Stimulated activated CD4-positive, alpha-beta T cell treated with anti-CD3 and anti-CD28 coated beads, Interleukin-2, amount 100 ng/mL, for 24 hours (primary cell): Measurements from ENCODE around the gene LMBR1.
"Not testable (repeated sequence)": the region's sequence is repeated elsewhere in the genome, so short reads cannot be mapped to it uniquely, and the experiment has no call there.

Source experiments
- DNase-seq, 2 donors: peaks; one replicate each; pipeline ENCODE4 v3.0.0-alpha.2; 2020

LMBR1 gene

DNA sequence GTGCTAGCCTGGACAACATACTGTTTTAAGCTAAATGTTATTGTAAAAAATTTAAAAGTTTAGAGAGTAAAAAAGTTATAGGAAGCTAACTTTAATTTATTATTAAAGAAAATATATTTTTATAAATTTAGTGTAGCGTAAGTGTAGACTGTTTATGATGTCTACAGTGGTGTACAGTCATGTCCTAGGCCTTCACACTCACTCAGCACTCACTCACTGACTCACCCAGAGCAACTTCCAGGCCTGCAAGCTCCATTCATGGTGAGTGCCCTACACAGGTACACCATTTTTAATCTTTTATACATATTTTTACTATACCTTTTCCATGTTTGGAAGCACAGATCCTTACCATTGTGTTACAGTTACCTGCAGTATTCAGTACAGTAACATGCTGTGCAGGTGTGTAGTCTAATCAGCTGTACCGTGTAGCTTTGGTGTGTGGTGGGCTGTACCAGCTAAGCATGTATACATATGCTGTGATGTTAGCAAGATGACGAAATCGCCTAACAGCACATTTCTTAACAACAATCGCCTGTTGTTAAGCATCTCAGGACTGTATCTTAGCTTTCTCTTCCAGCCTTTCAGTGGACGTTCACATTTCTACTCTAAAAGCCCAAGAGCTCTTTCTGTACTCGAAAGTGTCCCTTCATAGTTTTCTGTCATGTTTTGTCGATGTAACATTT is 240.0 kb downstream of the LMBR1 start:
- no peak for DNase-seq

DNA sequence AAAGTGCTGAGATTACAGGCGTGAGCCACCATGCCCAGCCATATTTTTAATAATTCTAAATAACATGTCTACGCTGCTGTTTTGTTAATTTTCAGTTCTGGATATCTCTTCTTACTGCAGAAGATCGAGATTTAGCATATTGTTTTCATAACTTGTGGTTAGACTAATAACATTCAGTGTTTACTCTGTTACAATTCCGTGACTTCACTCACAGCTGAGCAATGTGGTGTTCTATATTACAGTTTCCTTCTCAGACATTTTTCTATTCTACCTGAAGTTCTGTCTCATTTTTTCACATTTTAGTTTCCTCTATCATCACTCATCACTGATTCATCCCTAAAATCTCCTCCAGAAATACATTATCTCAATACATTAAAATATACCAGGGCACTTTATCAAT is 241.5 kb downstream of the LMBR1 start:
- DNase-seq: no peak

DNA sequence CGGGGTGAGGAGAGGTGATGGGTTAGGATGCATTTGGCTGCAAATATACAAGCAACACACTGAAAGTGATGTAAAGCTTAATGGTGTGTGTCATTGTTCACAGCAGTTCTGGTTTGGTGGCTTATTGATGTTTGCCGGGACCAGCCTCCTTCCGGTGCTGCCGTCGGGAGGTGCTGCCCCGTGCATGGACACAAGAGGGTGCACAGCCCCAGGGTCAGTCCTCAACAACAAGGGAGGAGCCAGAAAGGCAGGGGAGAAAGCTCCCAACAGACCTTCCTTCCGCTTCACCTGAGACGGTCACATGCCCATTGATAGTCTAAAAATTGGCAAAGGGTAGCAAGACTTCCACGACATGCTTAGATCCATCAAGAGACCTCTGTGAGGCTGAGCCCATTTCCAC is 242.9 kb downstream of the LMBR1 start:
- DNase-seq: no peak

DNA sequence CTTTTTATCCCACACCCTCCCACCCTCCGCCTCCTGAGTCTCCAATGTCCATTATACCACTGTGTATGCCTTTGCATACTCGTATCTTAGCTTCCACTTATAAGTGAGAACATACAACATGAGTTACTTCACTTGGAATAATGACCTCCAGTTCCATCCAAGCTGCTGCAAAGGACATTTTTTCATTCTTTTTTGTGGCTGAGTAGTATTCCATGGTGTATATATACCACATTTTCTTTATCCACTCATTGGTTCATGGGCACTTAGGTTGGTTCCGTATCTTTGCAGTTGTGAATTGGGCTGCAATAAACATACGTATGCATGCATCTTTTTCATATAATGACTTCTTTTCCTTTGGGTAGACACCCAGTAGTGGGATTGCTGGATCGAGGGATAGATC is 245.7 kb downstream of the LMBR1 start:
- DNase-seq: not testable (repeated sequence)

DNA sequence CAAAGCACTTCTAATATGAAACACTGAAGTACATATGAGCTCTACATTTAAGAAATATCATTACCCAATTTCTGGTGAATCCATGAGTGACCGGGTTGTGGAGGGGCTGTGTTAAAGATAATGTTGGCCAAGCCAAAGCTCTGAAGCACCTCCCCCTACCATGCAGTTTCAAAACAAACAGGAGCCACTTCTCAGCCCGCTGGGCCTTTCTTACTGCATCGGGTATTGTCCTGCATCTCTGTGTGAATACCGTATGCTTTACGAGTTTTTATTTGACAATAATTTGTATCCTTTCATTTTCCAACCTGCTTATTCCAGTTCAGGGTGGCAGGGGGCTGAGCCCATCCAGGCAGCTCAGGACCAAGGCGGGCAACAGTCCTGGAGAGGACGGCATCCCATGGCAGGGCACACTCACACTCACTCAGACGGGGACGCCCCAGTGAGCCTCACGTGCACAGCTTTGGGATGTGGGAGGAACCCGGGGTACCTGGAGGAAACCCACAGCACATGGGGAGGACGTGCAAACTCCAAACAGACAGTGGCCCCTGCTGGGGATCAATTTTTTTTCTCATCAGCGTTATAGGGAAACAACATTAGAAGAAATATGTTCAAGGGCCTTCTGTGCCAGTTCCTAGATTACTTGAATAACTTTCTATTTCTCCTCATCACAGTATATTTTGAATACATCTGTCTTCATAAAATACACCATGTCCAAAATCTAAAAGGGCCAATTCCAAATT is 250.5 kb downstream of the LMBR1 start:
- DNase-seq: no peak

DNA sequence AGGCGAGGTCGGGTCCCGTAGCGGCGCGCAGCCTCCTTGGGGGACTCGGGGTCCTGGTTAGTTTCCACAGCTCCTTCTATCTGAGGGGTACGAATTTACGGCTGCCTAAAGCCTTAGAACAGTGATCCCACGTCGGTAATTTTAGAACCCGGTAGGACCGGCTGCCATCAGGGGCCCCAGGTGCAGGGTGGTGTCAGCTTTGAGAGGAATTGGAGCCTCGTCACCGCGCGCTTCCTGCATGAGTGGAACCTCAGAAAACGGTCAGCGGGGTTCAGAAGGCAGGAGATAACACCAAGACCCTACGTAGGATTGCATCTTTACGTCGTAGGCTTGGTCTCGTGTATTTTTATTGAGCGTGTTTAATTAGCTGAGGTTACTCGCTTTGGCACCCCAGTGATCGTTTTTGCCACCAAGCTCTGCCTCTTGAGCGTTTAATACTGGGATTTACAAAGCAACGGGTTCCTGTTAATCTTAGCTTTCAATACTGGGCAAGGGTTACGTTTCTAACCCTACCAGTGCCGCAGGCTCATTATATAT is 252.0 kb downstream of the LMBR1 start:
- peak; percentile 49 to 68 for DNase-seq

DNA sequence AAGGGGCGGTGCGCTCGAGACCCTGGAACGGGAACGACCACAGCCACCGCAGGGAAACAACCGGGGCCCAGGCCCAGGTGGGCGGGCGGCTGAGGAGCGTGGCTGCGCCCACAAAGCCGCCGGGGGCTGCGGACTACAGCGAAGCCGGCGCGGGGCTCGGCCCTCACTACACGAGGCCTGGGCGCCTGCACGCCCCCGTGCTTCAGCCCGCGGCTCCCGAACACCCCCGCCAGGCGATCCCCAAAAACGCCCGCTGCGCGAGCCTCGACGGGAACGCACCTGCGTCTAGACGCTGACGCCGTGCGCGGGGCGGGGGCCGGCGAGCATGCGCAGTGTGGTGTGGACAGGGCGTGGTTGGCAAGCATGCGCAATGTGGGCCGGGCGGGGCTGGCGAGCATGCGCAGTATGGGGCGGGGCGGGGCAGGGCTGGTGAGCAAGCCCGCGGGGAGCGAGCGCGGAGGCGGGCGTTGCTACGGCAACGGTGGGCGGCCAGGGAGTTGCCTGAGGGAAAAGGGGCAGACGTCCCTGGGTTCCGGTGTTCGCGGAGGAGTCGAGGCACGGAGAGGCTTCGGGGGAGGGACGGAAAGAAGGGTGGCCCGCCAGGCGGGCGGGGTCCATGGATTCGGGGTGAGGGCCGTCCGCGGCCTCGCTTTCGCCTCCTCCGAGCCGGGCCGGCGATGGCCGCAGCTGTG is 252.6 kb downstream of the LMBR1 start, which contains the start of gene RNF32:
RNF32 (plus strand) TSS at position 518 of the 692 bp plus-strand sequence. CDS start 3,104 bp downstream, outside the sequence.
- DNase-seq: peak; percentile 97 to 100

DNA sequence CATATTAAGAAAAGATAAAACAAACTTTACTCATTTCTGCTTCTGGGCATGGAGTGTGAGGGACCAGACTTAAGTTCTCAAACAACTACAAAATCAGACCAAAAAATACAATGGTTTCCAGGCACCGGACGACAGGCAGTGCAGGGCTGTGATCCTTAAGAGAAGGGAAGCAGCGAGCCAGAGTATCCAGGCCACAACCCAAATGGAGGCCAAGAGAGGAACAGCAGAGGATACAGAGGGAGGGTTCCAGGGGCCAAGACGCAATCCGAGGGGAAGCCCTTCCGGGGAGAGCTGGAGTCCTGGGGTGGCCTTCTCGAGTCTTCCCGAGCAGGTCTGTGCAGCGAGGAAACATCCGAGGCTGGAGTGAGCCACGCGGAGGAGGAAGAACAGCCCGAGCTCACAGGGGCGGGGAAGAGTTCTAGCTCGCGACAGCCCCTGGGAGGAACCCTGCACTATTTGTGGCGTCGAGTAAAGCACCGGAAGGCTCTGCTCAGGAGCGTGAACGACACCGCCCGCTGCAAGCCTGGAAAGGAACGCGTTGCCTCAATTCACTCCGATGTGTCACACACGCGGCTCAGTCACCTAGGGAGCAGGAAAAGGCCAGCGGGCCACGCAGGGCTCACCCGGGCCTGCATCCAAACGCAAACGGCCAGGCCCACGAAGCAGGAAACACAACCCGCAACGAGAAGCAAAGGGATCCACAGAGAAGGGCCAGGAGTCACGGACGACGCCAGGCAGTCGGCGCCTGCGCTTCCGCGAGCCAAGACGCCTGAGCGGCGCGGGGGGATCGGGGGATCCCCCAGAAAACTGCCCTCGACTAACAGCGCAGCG is 253.3 kb downstream of the LMBR1 start:
- DNase-seq: no peak

DNA sequence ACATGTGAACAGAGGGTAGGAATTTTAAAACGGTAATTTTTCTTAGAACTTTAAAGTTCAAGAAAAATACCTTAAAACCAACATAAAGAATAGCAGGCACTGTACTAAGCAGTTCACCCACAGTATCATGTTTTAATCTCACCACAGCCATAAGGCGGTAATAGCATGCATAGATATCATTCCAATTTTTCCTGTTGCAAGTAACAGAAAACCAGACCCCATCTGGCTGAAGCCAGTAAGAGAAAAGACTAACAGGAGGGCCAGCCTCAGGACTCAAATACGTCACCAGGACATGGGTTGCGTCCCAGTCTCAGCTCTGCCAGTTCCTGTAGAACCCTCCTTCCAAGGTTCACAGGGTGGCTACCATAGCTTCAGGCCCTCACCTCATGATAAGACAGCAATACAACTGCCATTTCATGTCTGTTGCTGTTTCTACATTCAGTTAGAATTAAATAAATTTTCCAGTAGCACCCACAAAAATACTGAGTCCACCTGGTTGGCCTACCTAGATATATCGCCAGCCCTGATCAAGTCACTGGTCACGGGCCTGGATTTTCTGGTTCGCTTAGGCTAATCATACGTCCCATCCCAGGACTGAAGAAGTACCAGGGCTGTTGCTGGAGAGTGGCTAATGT is 254.4 kb downstream of the LMBR1 start:
- no peak for DNase-seq

DNA sequence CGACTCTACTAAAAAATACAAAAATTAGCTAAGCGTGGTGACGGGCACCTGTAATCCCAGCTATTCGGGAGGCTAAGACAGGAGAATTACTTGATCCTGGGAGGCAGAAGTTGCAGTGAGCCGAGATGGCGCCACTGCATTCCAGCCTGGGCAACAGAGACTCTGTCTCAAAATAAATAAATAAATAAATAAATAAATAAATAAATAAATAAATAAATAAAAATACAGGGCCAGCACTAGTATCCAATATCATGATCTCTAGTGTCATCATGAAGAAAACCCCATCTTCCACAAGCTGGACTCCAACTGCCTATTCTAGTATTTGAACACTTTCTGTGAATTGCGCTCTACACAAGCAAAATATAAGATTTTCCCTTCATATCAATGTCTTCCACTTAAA is 255.9 kb downstream of the LMBR1 start:
- not testable (repeated sequence) for DNase-seq

DNA sequence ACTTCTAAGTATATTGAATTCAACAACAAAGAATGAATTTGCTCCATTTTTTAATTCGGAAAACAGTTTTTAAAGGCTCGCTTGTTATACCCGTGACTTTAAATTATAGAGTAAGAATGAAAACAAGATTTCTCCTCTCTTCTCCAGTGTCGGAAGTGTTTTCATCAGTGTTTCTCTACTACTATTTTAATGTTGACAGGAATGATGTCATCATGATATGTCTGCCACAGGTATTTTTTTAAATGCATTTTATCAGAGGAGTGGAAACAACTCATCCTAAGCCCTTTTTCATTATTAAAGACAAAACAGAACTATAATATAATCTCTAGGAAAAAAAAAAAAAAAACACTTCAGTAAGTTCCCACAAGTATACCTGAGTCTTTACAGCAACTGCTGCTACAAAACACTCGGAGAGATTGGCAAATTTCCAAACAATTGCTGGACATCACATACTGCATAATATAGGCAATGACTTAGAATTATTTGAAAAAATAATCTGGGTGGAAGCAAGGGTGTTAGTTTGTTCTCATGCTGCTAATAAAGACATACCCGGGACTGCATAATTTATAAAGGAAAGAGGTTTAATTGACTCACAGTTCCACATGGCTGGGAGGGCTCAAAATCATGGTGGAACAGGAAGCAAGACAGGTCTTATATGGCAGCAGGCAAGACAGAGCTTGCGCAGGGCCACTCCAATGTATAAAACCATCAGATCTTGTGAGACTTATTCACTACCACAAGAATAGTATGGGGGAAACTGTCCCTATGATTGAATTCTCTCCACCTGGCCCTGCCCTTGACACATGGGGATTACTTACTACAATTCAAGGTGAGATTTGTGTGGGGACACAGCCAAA is 257.2 kb downstream of the LMBR1 start:
- no peak for DNase-seq

DNA sequence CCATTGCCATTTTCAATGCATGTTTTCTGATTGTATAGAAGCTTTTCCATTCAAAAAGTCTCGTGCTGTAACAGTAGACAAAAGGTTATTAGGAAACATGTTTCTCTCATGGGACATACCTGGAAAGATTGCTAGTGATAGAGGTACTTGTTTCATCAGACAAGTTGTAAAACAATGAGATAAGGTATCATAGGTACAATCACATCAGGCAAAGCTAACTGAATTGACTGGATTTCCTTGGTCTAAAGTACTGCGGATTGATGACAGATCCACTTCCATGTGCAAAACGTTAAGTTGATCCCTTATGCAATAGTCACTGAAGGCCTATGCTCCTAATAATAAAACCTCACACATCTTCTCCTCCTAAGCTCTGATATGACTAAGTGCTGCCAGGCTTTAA is 258.9 kb downstream of the LMBR1 start:
- no peak for DNase-seq

DNA sequence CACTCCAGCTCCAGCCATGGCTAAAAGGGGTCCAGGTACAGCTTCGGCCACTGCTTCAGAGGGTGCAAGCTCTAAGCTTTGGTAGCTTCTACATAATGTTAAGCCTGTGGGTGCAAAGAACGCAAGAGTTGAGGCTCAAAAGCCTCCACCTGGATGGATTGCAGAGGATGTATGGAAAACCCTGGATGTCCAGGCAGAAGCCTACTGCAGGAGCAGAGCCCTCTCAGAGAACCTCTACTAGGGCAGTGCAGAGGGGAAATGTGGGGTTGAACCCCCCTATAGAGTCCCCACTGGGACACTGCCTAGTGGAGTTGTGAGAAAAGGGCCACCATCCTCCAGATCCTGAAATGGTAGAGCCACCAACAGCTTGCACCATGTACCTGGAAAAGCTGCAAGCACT is 263.1 kb downstream of the LMBR1 start:
- DNase-seq: no peak

DNA sequence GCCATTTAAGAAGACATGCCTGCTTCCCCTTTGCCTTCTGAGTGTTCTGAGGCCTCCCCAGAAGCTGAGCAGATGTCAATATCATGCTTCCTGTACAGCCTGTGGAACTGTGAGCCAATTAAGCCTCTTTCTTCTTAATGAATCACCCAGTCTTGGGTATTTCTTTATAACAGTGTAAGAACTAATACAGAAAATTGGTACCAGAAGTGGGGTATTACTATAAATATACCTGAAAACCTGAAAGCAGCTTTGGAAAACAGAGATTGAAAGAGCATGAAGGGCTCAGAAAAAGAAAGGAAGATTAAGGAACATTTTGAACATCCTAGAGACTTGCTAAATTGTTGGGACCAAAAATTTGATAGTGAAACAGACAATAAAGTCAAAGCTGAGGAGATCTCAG is 264.4 kb downstream of the LMBR1 start:
- no peak for DNase-seq
